ENCODE results near the gene BYSL. TPM values are rescaled to one million over a fixed set of nuclear protein-coding genes. Genes with fewer than 3 reads are reported as not detected.

The BYSL gene
- total and polyA plus RNA-seq, 2 experiments from 2014 or later = 30.7 to 32.6 TPM

DNA sequence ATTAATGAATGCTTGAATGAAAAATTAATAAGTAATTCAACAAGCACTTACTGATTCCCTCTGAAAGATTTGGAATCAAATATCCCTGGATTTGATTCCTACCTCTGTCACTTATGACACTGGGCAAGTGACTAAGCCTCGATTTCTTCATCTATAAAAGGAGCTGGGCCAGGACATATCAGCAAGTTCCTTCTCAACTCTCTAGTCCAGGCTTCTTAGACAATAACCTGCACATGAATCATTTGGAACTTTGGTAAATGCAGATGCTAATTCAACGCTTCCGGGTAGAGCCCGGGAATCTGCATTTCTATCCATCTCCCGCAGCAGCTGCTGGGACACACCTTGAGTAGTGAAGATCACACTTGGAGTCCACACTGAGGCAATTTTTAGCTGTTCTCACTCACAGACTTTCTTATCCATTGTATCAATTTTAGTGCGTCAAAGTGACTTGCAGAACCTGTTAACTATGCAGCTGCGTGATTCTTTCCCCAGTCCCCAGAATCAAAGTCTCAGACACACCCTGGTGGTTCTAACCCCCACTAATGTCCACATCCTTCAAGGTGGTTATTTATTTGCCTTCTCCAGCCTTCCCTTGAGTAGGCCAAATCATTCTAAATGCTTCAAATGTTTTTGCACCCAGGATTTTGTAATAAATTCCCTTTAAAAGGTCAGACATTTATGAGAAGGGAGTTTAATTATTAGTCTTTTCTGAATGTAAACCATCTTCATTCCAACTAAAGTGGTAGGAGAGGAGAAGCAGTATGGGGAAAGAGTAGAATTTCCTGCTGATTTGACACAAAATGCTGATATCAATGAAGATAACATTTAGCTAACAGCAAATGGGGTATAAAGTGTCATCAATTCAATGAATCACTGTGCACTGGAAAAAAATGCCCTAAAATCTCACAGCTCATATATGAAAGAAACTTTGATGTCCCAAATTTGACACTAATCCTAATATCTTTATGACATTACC lies 46.3 kb downstream of the BYSL start:
- no peak overlapping the region for H3K4me3 ChIP-seq
- peak in 1 of 2 donors; percentile 47 for DNase-seq (ENCODE audit: low read depth in 1 of 2, low spot score in 1 of 2)
- H3K36me3 ChIP-seq = no peaks in the 10 kb centered on the region
- H3K9me3 ChIP-seq (ENCODE audit: low read depth) = no peaks in the 10 kb centered on the region
- TF ChIP-seq, protein P1, sequence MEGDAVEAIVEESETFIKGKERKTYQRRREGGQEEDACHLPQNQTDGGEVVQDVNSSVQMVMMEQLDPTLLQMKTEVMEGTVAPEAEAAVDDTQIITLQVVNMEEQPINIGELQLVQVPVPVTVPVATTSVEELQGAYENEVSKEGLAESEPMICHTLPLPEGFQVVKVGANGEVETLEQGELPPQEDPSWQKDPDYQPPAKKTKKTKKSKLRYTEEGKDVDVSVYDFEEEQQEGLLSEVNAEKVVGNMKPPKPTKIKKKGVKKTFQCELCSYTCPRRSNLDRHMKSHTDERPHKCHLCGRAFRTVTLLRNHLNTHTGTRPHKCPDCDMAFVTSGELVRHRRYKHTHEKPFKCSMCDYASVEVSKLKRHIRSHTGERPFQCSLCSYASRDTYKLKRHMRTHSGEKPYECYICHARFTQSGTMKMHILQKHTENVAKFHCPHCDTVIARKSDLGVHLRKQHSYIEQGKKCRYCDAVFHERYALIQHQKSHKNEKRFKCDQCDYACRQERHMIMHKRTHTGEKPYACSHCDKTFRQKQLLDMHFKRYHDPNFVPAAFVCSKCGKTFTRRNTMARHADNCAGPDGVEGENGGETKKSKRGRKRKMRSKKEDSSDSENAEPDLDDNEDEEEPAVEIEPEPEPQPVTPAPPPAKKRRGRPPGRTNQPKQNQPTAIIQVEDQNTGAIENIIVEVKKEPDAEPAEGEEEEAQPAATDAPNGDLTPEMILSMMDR (IDR thresholded peaks at IDR 0.05; ENCODE audit: low read depth, low read length) = no peak
- H3K4me1 ChIP-seq (ENCODE audit: low read depth) = no peaks in the 10 kb centered on the region
- no peaks in the 10 kb centered on the region for H3K27me3 ChIP-seq
- H3K27ac ChIP-seq = no peak overlapping the region

DNA sequence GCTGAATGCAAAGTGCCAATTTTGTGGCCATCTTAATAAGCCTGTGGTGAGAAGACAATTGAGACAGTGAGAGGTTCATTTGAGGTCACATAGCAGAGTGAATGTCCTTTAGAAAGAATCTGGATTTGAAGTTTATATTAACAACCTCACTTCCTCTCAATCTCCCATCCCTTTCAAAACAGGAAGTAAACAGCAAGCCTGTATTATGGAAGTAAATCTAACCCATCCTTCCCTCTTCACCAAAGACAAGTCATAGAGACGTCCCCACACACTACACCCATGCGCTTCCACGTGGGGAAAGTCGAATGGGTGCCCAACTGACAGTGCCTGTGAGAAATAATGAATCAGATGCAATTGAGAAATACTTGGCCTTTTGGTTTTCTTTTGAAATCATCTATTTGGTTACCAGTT lies 49.1 kb downstream of the BYSL start:
- no peaks in the 10 kb centered on the region for H3K27me3 ChIP-seq
- no peak overlapping the region for H3K27ac ChIP-seq
- TF ChIP-seq, protein P1 (IDR thresholded peaks at IDR 0.05; ENCODE audit: low read depth, low read length) = no peak
- H3K4me3 ChIP-seq = no peak overlapping the region
- H3K36me3 ChIP-seq = no peaks in the 10 kb centered on the region
- H3K9me3 ChIP-seq (ENCODE audit: low read depth) = no peaks in the 10 kb centered on the region
- peak in 1 of 2 donors; percentile 67 for DNase-seq (ENCODE audit: low read depth in 1 of 2, low spot score in 1 of 2)
- H3K4me1 ChIP-seq (ENCODE audit: low read depth) = no peaks in the 10 kb centered on the region

DNA sequence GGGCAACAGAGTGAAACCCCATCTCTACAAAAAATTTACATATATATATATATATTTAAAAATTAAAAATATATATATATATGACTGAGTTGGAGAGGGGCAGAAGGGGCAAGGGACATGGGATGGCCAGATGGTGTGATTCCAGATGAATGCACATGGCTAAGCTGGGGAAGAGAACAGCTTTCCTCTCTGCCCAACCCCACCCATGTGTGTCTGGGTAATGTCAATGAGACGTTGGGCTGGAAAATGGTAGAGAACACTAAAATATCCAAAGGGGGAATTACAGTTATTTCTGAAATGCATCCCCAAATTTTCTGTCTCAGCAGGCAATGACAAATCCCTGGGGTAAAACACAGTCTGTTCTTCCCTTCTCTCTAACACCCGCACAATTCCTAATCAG lies 51.5 kb downstream of the BYSL start:
- TF ChIP-seq, protein P1 (IDR thresholded peaks at IDR 0.05; ENCODE audit: low read depth, low read length) = no peak
- no peak for DNase-seq (ENCODE audit: low read depth in 1 of 2, low spot score in 1 of 2)
- H3K4me1 ChIP-seq (ENCODE audit: low read depth) = no peaks in the 10 kb centered on the region

DNA sequence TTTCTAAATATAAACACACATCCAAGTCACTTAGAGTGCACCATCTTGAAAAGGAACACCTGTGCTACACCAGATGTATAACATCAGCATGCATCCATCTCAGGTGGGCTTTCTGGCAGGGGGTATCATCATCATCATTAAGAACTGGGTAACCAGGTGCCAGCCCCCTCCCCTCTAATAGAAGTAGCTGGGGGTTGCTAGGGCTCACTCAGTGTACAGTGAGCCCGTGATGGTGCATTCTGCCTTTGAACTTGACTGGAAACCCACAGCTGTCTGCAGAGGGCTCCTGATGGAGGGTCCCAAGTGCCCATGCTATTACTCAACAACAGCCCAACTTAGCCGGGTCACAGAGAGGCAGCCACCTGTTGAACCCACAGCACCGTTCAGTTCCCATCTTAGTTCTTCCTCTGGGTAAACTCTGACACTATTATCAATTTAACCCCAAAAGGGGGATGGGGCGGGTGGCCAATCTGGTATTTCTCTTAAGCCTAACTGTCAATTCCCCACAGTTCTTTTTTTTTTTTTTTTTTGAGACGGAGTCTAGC lies 53.1 kb downstream of the BYSL start:
- Histone ChIP-seq H3K4me3 (no peak overlapping the region), H3K27me3 (no peaks in the 10 kb centered on the region), H3K4me1 (ENCODE audit: low read depth) (no peaks in the 10 kb centered on the region), H3K36me3 (no peaks in the 10 kb centered on the region), H3K9me3 (ENCODE audit: low read depth) (no peaks in the 10 kb centered on the region), H3K27ac (no peak overlapping the region)
- TF ChIP-seq, protein P1 (IDR thresholded peaks at IDR 0.05; ENCODE audit: low read depth, low read length) = no peak
- no peak for DNase-seq (ENCODE audit: low read depth in 1 of 2, low spot score in 1 of 2)

More for the DNA sequence above, 51.5 kb downstream of the BYSL start:
- no peak overlapping the region for H3K27ac ChIP-seq
- no peak overlapping the region for H3K4me3 ChIP-seq
- no peaks in the 10 kb centered on the region for H3K36me3 ChIP-seq
- no peaks in the 10 kb centered on the region for H3K9me3 ChIP-seq (ENCODE audit: low read depth)
- H3K27me3 ChIP-seq = no peaks in the 10 kb centered on the region

DNA sequence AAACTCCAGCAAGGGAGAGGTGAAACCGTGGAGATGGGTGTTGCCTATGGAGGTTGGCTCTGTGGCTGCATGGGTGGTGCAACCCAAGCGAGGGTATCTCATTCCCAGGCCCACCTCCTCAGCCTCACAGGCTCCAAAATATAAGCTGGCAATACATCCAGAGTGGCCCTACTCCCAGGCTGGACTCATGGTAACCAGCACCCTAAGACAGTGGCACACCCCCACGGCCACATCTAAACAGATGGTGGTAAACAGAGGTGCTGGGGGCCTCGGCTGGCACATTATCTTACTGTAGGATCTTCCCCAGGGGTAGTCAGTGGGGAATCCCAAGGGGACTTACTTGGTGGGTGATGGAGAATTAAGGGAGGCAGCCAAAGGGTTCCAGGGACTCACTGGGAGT lies 54.0 kb downstream of the BYSL start:
- no peaks in the 10 kb centered on the region for H3K36me3 ChIP-seq
- H3K9me3 ChIP-seq (ENCODE audit: low read depth) = no peaks in the 10 kb centered on the region
- H3K27me3 ChIP-seq = no peaks in the 10 kb centered on the region
- TF ChIP-seq, protein P1 (IDR thresholded peaks at IDR 0.05; ENCODE audit: low read depth, low read length) = no peak
- no peak for DNase-seq (ENCODE audit: low read depth in 1 of 2, low spot score in 1 of 2)
- no peak overlapping the region for H3K4me3 ChIP-seq
- H3K4me1 ChIP-seq (ENCODE audit: low read depth) = no peaks in the 10 kb centered on the region
- H3K27ac ChIP-seq = no peak overlapping the region
